Panc1 (cell line): ENCODE measurements around the gene NT5DC3. TPM values are rescaled to one million over a fixed set of nuclear protein-coding genes. Genes with fewer than 3 reads are reported as not detected.

Experiments used
- ATAC-seq: fragments of 200-7000 bp; cut with Tn5 transposase; 2 replicates; pipeline ENCODE4 v1.9.1; 2020; ENCODE audit warnings: mild to moderate bottlenecking, moderate library complexity
- BruUV-seq: library from RNA; stranded (reverse); fragments of 400-500 nt; replicated peaks from 2 replicates; lab custom pipeline; 2021; lab: Mats Ljungman, UMichigan
- CTCF ChIA-PET: fragments of 300-600 bp; sonication (Branson Sonifier 250); formaldehyde crosslinking; loops from one replicate; lab custom pipeline; 2022; ENCODE audit warnings: antibody characterized with exemption; lab: Charles Lee
- POLR2A ChIA-PET: fragments of 300-600 bp; sonication (Branson Sonifier 250); formaldehyde crosslinking; loops from one replicate; lab custom pipeline; 2022; ENCODE audit warnings: antibody characterized with exemption; lab: Charles Lee
- DNase-seq: peaks from one replicate; pipeline ENCODE4 v3.0.0-alpha.2; 2010; ENCODE audit warnings: low read depth, low spot score
- H3K27ac ChIP-seq: 2 replicates; pipeline ENCODE4 v1.5.1; 2011; ENCODE audit warnings: mild to moderate bottlenecking, low read length, inconsistent platforms
- H3K27me3 ChIP-seq: fragments of 200-500 bp; sonication (Bioruptor generic); 2 replicates; pipeline ENCODE4 v1.6.0; 2014; ENCODE audit warnings: low read length, inconsistent platforms; ENCODE audit not compliant: control insufficient read depth, insufficient read depth
- H3K36me3 ChIP-seq: fragments of 200-500 bp; sonication (Bioruptor generic); 2 replicates; pipeline ENCODE4 v1.5.1; 2014; ENCODE audit warnings: inconsistent platforms, mild to moderate bottlenecking, low read length, moderate library complexity; ENCODE audit not compliant: control insufficient read depth, insufficient read depth
- H3K4me1 ChIP-seq: 2 replicates; pipeline ENCODE4 v1.5.1; 2011; ENCODE audit warnings: inconsistent platforms, mild to moderate bottlenecking, low read length, moderate library complexity; ENCODE audit not compliant: control insufficient read depth, insufficient read depth
- H3K4me3 ChIP-seq, 2 experiments: 2 replicates each; pipeline ENCODE4 v1.5.1; 2011 to 2012; ENCODE audit warnings: low read depth in 2 of 2, low read length in 2 of 2, mild to moderate bottlenecking in 2 of 2, inconsistent platforms in 1 of 2, moderate library complexity in 1 of 2
- H3K9me3 ChIP-seq: fragments of 200-500 bp; sonication (Bioruptor generic); 2 replicates; pipeline ENCODE4 v1.5.1; 2014; ENCODE audit warnings: low read depth, mild to moderate bottlenecking, inconsistent platforms, low read length, moderate library complexity; ENCODE audit not compliant: control insufficient read depth, insufficient read depth
- CTCF ChIP-seq: fragments of 450-650 bp; IDR thresholded peaks from 2 replicates; pipeline ENCODE4 v1.5.1; 2017; ENCODE audit warnings: mild to moderate bottlenecking
- POLR2AphosphoS5 ChIP-seq: IDR thresholded peaks from 2 replicates; pipeline ENCODE4 v1.6.1; 2012; ENCODE audit warnings: mild to moderate bottlenecking, low read depth, low read length, moderate library complexity
- REST ChIP-seq, 2 experiments: IDR thresholded peaks; 2 replicates each; pipeline ENCODE4 v1.6.1; 2011 to 2012; ENCODE audit warnings: low read depth in 2 of 2, control low read depth in 1 of 2, low read length in 1 of 2, mild to moderate bottlenecking in 1 of 2, moderate library complexity in 1 of 2; ENCODE audit not compliant: insufficient read depth in 1 of 2
- SIN3A ChIP-seq: IDR thresholded peaks from 2 replicates; pipeline ENCODE4 v1.6.1; 2012; ENCODE audit warnings: low read depth, mild to moderate bottlenecking, low read length, moderate library complexity, borderline replicate concordance; ENCODE audit not compliant: insufficient read depth
- TCF7L2 ChIP-seq: IDR thresholded peaks from 2 replicates; pipeline ENCODE4 v1.6.1; 2011; ENCODE audit warnings: mild to moderate bottlenecking, low read depth, low read length, inconsistent platforms
- in situ Hi-C: cut with HindIII; loops from 2 replicates; pipeline ENCODE4 v1.10.0; 2016; ENCODE audit warnings: low sequenced_read_pairs, low pct_unique_long_range_greater_than_20kb
- intact Hi-C: fragments of 100-400 bp; cut with micrococcal nuclease; formaldehyde crosslinking; loops from one replicate; pipeline ENCODE4 v1.10.0; 2022; ENCODE audit not compliant: unreplicated experiment
- total RNA-seq: library from RNA; stranded (reverse); gene quantifications from one replicate; pipeline ENCODE4 v1.2.1, GENCODE V29; 2021; ENCODE audit not compliant: unreplicated experiment

Gene NT5DC3
- total RNA-seq, 1 experiment from 2014 or later: 24.9 TPM

- CTCF ChIA-PET: no interaction called here
- intact Hi-C loops (no loop called here), in situ Hi-C loops (no loop called here)
- H3K9me3 ChIP-seq: no peaks in the 10 kb centered on the region
- POLR2A ChIA-PET: no interaction called here
- no peaks in the 10 kb centered on the region for H3K27me3 ChIP-seq
- no peak overlapping the region for H3K4me3 ChIP-seq
- peaks cover 20% of the 10 kb centered on the region for H3K4me1 ChIP-seq
- no peaks in the 10 kb centered on the region; the same call in 1 of the 2 replicates for H3K36me3 ChIP-seq
- ATAC-seq (peak; percentile 70; the same call in 1 of the 2 replicates), DNase-seq (no peak)
- TF ChIP-seq SIN3A (no peak), REST (IDR thresholded peaks at IDR 0.05; ENCODE audit: insufficient read depth in 1 of 2, low read depth in 2 of 2, low read length in 1 of 2) (no peak), CTCF (peak; percentile 25)
- no peak overlapping the region for H3K27ac ChIP-seq
- no TSS peak for BruUV-seq
Measured at GRCh38 chr12:103833891-103834290, 7.1 kb downstream of the NT5DC3 start.

- CTCF ChIA-PET: no interaction called here
Measured at GRCh38 chr12:103833095-103833775, 7.8 kb downstream of the NT5DC3 start.

More at GRCh38 chr12:103833095-103833775, 7.8 kb downstream of the NT5DC3 start:
- Histone ChIP-seq H3K4me3 (no peak overlapping the region), H3K36me3 (no peaks in the 10 kb centered on the region), H3K4me1 (peaks cover 13% of the 10 kb centered on the region), H3K27me3 (no peaks in the 10 kb centered on the region), H3K27ac (no peak overlapping the region), H3K9me3 (no peaks in the 10 kb centered on the region)
- no TSS peak for BruUV-seq
- ATAC-seq: no peak
- in situ Hi-C loops: no loop called here
- intact Hi-C loops: no loop called here
- no peak for TF ChIP-seq SIN3A
- no peak for TF ChIP-seq POLR2AphosphoS5
- TF ChIP-seq TCF7L2: no peak
- no peak for TF ChIP-seq REST (IDR thresholded peaks at IDR 0.05; ENCODE audit: insufficient read depth in 1 of 2, low read depth in 2 of 2, low read length in 1 of 2)
- no peak for TF ChIP-seq CTCF
- no peak for DNase-seq
- POLR2A ChIA-PET: no interaction called here
